ENCODE data around the gene JPH4. TPM values are rescaled to one million over a fixed set of nuclear protein-coding genes. Genes with fewer than 3 reads are reported as not detected.

The JPH4 gene
- polyA plus RNA-seq, 1 of the 3 experiments (the other 2 are of a cell fraction), result 8.7 TPM

- TF ChIP-seq, protein P1, sequence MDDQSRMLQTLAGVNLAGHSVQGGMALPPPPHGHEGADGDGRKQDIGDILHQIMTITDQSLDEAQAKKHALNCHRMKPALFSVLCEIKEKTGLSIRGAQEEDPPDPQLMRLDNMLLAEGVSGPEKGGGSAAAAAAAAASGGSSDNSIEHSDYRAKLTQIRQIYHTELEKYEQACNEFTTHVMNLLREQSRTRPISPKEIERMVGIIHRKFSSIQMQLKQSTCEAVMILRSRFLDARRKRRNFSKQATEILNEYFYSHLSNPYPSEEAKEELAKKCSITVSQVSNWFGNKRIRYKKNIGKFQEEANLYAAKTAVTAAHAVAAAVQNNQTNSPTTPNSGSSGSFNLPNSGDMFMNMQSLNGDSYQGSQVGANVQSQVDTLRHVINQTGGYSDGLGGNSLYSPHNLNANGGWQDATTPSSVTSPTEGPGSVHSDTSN (IDR thresholded peaks at IDR 0.05), result no peak
- TF ChIP-seq RXRA (IDR thresholded peaks at IDR 0.05; ENCODE audit: borderline replicate concordance, low read depth) (no peak), GATA2 (CRISPR knock-in tag; IDR thresholded peaks at IDR 0.05) (no peak), ELF1 (IDR thresholded peaks at IDR 0.05) (no peak)
- TF ChIP-seq, protein P2, sequence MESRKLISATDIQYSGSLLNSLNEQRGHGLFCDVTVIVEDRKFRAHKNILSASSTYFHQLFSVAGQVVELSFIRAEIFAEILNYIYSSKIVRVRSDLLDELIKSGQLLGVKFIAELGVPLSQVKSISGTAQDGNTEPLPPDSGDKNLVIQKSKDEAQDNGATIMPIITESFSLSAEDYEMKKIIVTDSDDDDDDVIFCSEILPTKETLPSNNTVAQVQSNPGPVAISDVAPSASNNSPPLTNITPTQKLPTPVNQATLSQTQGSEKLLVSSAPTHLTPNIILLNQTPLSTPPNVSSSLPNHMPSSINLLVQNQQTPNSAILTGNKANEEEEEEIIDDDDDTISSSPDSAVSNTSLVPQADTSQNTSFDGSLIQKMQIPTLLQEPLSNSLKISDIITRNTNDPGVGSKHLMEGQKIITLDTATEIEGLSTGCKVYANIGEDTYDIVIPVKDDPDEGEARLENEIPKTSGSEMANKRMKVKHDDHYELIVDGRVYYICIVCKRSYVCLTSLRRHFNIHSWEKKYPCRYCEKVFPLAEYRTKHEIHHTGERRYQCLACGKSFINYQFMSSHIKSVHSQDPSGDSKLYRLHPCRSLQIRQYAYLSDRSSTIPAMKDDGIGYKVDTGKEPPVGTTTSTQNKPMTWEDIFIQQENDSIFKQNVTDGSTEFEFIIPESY (IDR thresholded peaks at IDR 0.05; ENCODE audit: borderline replicate concordance, low read depth), result no peak
Measured at GRCh38 chr14:23603103-23603502, 24.5 kb upstream of the JPH4 start (continued).

DNA sequence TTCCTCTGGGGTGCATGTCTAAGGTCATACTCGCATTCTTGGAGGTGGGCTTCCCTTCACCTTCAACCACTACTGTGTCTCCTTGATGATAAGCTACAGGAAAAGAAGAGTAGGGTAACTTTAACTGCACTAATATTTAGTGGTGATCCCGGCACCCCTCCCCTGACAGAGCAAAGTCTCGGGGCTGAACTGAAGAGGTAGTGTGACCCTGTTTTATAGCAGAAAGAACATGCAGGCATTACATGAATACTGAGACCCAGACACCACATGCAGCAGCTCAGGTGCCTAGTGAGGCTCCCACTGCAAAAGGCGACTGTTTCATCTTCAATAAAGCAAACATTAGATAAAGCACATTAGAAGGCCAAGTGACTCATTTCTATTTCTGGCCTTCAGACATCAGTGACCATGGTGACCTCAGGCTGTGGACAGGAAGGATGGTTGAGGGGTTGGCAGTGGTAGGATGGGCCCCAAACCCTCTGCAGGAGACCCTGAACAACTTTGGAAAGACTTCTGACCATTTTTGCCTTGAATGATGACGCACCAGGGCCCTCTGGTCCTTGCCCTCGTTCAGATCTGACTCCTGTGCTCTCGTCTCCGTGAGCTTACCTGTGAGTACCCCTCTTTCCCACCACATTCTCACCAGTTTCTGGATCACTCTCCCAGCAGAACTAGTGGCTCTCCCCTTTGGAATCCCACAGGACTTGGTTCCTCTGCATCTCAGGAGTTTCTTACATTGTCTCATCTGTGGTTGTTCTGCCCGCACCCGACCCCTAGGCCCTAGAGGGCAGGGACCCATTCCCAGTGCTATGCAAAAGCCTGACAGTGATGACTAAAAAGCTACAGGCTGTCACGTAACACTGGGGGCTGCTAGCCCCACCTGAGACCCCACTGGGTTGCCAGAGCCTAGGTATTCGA lies 23.8 kb upstream of the JPH4 start:
- no peaks in the 10 kb centered on the region for H3K36me3 ChIP-seq (replicated peaks in 1 of 2; ENCODE audit: control insufficient read depth in 1 of 2, insufficient read depth in 2 of 2, low read length in 1 of 2)
- no peaks in the 10 kb centered on the region; the same call in 1 of the 2 replicates for H4K20me1 ChIP-seq (ENCODE audit: insufficient read depth)
- ChIA-PET CTCF (interaction anchor here (0.9 to 2.5 kb wide), 4 partner anchors 13 to 308 kb away, joined by 3 to 9 read pairs (median 4); no protein-coding TSS in a partner anchor), POLR2A (no interaction called here)
- WGBS (ENCODE audit: low lambda C conversion rate), result 38% methylated on average over 12 of the region's 12 CpGs
- DNase-seq, result no peak
- no peak for TF ChIP-seq MXI1 (IDR thresholded peaks at IDR 0.05; ENCODE audit: low read depth, low read length)
- TF ChIP-seq POLR2AphosphoS5 (IDR thresholded peaks at IDR 0.05; ENCODE audit: low read depth, low read length), result no peak
- TF ChIP-seq GATA2 (CRISPR knock-in tag; IDR thresholded peaks at IDR 0.05), result no peak
- TF ChIP-seq RXRA (IDR thresholded peaks at IDR 0.05; ENCODE audit: borderline replicate concordance, low read depth), result no peak
- TF ChIP-seq, protein P1 (IDR thresholded peaks at IDR 0.05), result no peak
- H3K4me1 ChIP-seq (ENCODE audit: control insufficient read depth in 1 of 2, insufficient read depth in 2 of 2, low read depth in 1 of 2, low read length in 1 of 2), result no peaks in the 10 kb centered on the region
- no peak overlapping the region for H2AFZ ChIP-seq (ENCODE audit: low read depth)
- no peak overlapping the region for H3K9ac ChIP-seq
- H3K79me2 ChIP-seq (ENCODE audit: insufficient read depth), result no peaks in the 10 kb centered on the region
- H3K9me3 ChIP-seq, result no peaks in the 10 kb centered on the region
- no peaks in the 10 kb centered on the region for H3F3A ChIP-seq (replicated peaks; ENCODE audit: insufficient read depth)
- no peaks in the 10 kb centered on the region for H3K9me2 ChIP-seq
- no peak overlapping the region for H3K4me3 ChIP-seq (ENCODE audit: low read depth in 2 of 2, low read length in 1 of 2)
- no peaks in the 10 kb centered on the region; the same call in 1 of the 2 replicates for H3K27me3 ChIP-seq (ENCODE audit: insufficient read depth)
- H3K4me2 ChIP-seq, result 0 out of 2 replicates have a peak overlapping the region, but pooled peaks have one; percentile 23
- no peak overlapping the region for H3K27ac ChIP-seq (ENCODE audit: low read depth in 2 of 2, low read length in 1 of 2)

DNA sequence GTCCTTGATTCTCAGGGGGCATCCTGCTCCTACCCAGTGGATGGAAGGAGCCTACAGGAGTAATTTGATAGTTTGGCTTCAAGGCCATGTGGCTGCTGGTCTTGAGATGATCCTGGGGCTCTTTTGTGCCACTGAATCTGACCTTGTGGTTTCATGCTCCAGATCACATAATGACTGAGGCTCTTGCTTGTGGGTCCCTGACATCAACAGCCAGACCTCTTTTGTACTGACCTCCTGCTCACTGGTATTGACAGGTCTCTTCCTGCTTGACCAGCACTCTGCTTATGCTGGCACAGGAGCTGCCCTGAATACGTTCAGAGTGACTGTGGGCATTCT lies 23.2 kb upstream of the JPH4 start:
- H3K9ac ChIP-seq, result no peak overlapping the region
- TF ChIP-seq FOXM1 (IDR thresholded peaks at IDR 0.05; ENCODE audit: low read depth) (no peak), FOXJ3 (CRISPR knock-in tag; IDR thresholded peaks at IDR 0.05) (no peak), EP300 (IDR thresholded peaks at IDR 0.05; ENCODE audit: borderline replicate concordance in 1 of 2, low read depth in 1 of 2, low read length in 1 of 2) (no peak)
- TF ChIP-seq, protein P1 (IDR thresholded peaks at IDR 0.05), result no peak
- TF ChIP-seq, protein P3, sequence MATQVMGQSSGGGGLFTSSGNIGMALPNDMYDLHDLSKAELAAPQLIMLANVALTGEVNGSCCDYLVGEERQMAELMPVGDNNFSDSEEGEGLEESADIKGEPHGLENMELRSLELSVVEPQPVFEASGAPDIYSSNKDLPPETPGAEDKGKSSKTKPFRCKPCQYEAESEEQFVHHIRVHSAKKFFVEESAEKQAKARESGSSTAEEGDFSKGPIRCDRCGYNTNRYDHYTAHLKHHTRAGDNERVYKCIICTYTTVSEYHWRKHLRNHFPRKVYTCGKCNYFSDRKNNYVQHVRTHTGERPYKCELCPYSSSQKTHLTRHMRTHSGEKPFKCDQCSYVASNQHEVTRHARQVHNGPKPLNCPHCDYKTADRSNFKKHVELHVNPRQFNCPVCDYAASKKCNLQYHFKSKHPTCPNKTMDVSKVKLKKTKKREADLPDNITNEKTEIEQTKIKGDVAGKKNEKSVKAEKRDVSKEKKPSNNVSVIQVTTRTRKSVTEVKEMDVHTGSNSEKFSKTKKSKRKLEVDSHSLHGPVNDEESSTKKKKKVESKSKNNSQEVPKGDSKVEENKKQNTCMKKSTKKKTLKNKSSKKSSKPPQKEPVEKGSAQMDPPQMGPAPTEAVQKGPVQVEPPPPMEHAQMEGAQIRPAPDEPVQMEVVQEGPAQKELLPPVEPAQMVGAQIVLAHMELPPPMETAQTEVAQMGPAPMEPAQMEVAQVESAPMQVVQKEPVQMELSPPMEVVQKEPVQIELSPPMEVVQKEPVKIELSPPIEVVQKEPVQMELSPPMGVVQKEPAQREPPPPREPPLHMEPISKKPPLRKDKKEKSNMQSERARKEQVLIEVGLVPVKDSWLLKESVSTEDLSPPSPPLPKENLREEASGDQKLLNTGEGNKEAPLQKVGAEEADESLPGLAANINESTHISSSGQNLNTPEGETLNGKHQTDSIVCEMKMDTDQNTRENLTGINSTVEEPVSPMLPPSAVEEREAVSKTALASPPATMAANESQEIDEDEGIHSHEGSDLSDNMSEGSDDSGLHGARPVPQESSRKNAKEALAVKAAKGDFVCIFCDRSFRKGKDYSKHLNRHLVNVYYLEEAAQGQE (IDR thresholded peaks at IDR 0.05; ENCODE audit: low read depth, low read length), result no peak

More for the DNA sequence above, 23.2 kb upstream of the JPH4 start:
- WGBS (ENCODE audit: low lambda C conversion rate), result 14% methylated on average over 1 of the region's 1 CpG
- Histone ChIP-seq H3K79me2 (ENCODE audit: insufficient read depth) (no peaks in the 10 kb centered on the region), H2AFZ (ENCODE audit: low read depth) (no peak overlapping the region), H3K36me3 (replicated peaks in 1 of 2; ENCODE audit: control insufficient read depth in 1 of 2, insufficient read depth in 2 of 2, low read length in 1 of 2) (no peaks in the 10 kb centered on the region), H3K9me3 (no peaks in the 10 kb centered on the region), H3K4me1 (ENCODE audit: control insufficient read depth in 1 of 2, insufficient read depth in 2 of 2, low read depth in 1 of 2, low read length in 1 of 2) (no peaks in the 10 kb centered on the region), H3K27me3 (ENCODE audit: insufficient read depth) (no peaks in the 10 kb centered on the region), H3F3A (replicated peaks; ENCODE audit: insufficient read depth) (no peaks in the 10 kb centered on the region), H3K4me2 (no peak overlapping the region), H3K27ac (ENCODE audit: low read depth in 2 of 2, low read length in 1 of 2) (no peak overlapping the region), H3K4me3 (ENCODE audit: low read depth in 2 of 2, low read length in 1 of 2) (no peak overlapping the region), H3K9me2 (no peaks in the 10 kb centered on the region), H4K20me1 (ENCODE audit: insufficient read depth) (no peaks in the 10 kb centered on the region; the same call in 1 of the 2 replicates)
- CTCF ChIA-PET, result interaction anchor here (0.7 to 2.5 kb wide), 4 partner anchors 13 to 62 kb away, joined by 3 to 9 read pairs (median 4); no protein-coding TSS in a partner anchor
- DNase-seq, result no peak
- POLR2A ChIA-PET, result no interaction called here
